Adrenal gland (tissue), 12 donors: ENCODE measurements around the gene PLCB1. TPM values are rescaled to one million over a fixed set of nuclear protein-coding genes. Genes with fewer than 3 reads are reported as not detected.

Source experiments
- DNase-seq, 7 donors: peaks; one replicate each; pipeline ENCODE4 v3.0.0-alpha.2; 2019 to 2020
- H3K27ac ChIP-seq, 5 donors: fragments of 200-600 bp; sonication (generic) in 4 of 5; 1 replicate in 3 of 5; 2 replicates in 2 of 5; pipeline versions ENCODE4 v1.5.1 to v1.8.0; 2016 to 2020; ENCODE audit warnings: mild to moderate bottlenecking in 1 of 5
- H3K27me3 ChIP-seq: fragments of 200-600 bp; 2 replicates; pipeline ENCODE4 v1.8.0; 2021
- H3K36me3 ChIP-seq, 2 donors: fragments of 200-600 bp; replicated peaks in 1 of 2; 1 replicate in 1 of 2; 2 replicates in 1 of 2; pipeline versions ENCODE4 v1.5.1 to v1.8.0; 2018 to 2022
- H3K4me1 ChIP-seq, 2 donors: fragments of 200-600 bp; replicated peaks in 1 of 2; 1 replicate in 1 of 2; 2 replicates in 1 of 2; pipeline versions ENCODE4 v1.5.1 to v1.8.0; 2018 to 2021
- H3K4me3 ChIP-seq, 4 donors: fragments of 200-600 bp; sonication (generic) in 3 of 4; one replicate each; pipeline ENCODE4 v1.5.1; 2016 to 2018
- H3K9me3 ChIP-seq, 3 donors: fragments of 200-600 bp; sonication (generic) in 1 of 3; replicated peaks in 1 of 3; 1 replicate in 2 of 3; 2 replicates in 1 of 3; pipeline versions ENCODE4 v1.5.1 to v1.8.0; 2016 to 2021
- POLR2A ChIP-seq, 2 donors: fragments of 450-650 bp; IDR thresholded peaks; one replicate each; pipeline ENCODE4 v1.6.1; 2017; ENCODE audit warnings: antibody characterized with exemption in 2 of 2, mild to moderate bottlenecking in 2 of 2, moderate library complexity in 1 of 2
- WGBS, 4 donors: extraction: QIAGEN DNeasy Blood & Tissue Kit in 2 of 4; methylation state at CpG; one replicate each; pipeline versions ENCODE4 v1.1.5 to v1.1.7; 2013 to 2017; 5-methylcytosine and 5-hydroxymethylcytosine counted together
- intact Hi-C, 2 donors: fragments of 100-400 bp; cut with DNase I; formaldehyde crosslinking; loops; one replicate each; pipeline versions ENCODE4 v1.14.1 to v1.15.0; 2022 to 2023
- polyA plus RNA-seq, 3 donors: library from polyadenylated mRNA; stranded (reverse); fragments of 200-250 nt in 2 of 3; fragments of 350-450 nt in 1 of 3; fragmentation: Illumina TruSeq in 1 of 3; extraction: RNeasy Lipid Tissue Mini Kit (QIAGEN cat#74804) in 1 of 3; gene quantifications; one replicate each; pipeline ENCODE4 v1.2.3, GENCODE V29; 2013 to 2014
- total RNA-seq, 9 donors: library from RNA; depleted of rRNA in 4 of 9; stranded (reverse); fragments of >200 nt in 4 of 9; fragments of 120-200 nt in 1 of 9; fragmentation: NEBNext Ultra II Directional in 1 of 9; extraction: Animal tissue kit (Norgen Biotek cat#: 25700) in 1 of 9; gene quantifications; one replicate each; pipeline versions ENCODE4 v1.1.0 to v1.2.4, GENCODE V29; 2013 to 2023
- TF ChIP-seq, protein P1 (sequence below), 6 experiments: fragments of 450-650 bp in 4 of 6; fragments of 200-600 bp in 2 of 6; sonication (generic) in 1 of 6; IDR thresholded peaks; 1 replicate in 5 of 6; 2 replicates in 1 of 6; pipeline versions ENCODE4 v1.5.1 to v1.8.0; 2016 to 2021; ENCODE audit warnings: antibody characterized with exemption in 6 of 6, mild to moderate bottlenecking in 2 of 6, moderate library complexity in 1 of 6
- donor health status: healthy with polysubstance abuse.
- donor health status: Bipolar disorder and iron deficiency.
- donor health status: DM: yes; HTN: yes; CAD: no.
- donor health status: DM: no; HTN: no; CAD: no.
- donor health status: DM: no; HTN: no; CAD: no.
- donor health status: DM: yes; HTN: yes; CAD: no.

PLCB1 gene
- total and polyA plus RNA-seq, 12 donors = 7.7 to 56.6 (median 27.9) TPM

DNA sequence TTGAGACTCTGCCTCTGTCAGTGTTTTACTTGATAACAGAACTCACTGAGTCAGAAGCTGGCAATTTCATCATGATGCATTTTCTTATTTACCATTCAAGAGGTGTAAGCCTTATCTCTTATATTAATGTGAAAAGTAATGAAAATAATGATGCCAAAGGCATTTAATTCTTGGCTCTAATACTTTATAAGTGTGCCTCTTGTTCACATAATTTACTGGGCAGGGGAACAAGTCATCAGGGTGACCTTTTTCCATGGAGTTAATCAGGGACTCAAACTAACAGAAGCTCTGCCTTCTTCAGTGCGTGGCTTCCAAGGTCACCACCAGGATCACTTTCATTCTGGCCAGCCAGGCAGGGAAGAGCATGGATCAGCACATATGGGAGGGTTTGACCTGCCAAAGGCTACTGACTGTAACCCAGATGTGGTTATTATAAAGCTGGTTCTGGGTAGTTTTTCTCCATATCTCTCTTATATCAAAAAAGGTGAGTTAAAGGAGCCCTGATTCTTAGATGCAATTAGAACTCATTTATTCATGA is 5.2 kb upstream of the PLCB1 start:
- intact Hi-C loops = no loop called here
- H3K36me3 ChIP-seq = no peaks in the 10 kb centered on the region
- TF ChIP-seq, protein P1, sequence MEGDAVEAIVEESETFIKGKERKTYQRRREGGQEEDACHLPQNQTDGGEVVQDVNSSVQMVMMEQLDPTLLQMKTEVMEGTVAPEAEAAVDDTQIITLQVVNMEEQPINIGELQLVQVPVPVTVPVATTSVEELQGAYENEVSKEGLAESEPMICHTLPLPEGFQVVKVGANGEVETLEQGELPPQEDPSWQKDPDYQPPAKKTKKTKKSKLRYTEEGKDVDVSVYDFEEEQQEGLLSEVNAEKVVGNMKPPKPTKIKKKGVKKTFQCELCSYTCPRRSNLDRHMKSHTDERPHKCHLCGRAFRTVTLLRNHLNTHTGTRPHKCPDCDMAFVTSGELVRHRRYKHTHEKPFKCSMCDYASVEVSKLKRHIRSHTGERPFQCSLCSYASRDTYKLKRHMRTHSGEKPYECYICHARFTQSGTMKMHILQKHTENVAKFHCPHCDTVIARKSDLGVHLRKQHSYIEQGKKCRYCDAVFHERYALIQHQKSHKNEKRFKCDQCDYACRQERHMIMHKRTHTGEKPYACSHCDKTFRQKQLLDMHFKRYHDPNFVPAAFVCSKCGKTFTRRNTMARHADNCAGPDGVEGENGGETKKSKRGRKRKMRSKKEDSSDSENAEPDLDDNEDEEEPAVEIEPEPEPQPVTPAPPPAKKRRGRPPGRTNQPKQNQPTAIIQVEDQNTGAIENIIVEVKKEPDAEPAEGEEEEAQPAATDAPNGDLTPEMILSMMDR (IDR thresholded peaks at IDR 0.05) = peak in 1 of 6 experiments; percentile 5
- no peak for TF ChIP-seq POLR2A (IDR thresholded peaks at IDR 0.05)
- WGBS, 4 donors = 32 to 58% (median 42%) methylated on average over 1 of the region's 1 CpG
- DNase-seq = peak in 5 of 7 donors; percentile 35 to 60 (median 38)
- peaks cover 4 to 12% of the 10 kb centered on the region in 2 donors for H3K4me1 ChIP-seq
- peak overlapping the region in 1 of 5 donors; percentile 17 for H3K27ac ChIP-seq
- H3K9me3 ChIP-seq = no peaks in the 10 kb centered on the region
- H3K27me3 ChIP-seq = no peaks in the 10 kb centered on the region
- H3K4me3 ChIP-seq = no peak overlapping the region

DNA sequence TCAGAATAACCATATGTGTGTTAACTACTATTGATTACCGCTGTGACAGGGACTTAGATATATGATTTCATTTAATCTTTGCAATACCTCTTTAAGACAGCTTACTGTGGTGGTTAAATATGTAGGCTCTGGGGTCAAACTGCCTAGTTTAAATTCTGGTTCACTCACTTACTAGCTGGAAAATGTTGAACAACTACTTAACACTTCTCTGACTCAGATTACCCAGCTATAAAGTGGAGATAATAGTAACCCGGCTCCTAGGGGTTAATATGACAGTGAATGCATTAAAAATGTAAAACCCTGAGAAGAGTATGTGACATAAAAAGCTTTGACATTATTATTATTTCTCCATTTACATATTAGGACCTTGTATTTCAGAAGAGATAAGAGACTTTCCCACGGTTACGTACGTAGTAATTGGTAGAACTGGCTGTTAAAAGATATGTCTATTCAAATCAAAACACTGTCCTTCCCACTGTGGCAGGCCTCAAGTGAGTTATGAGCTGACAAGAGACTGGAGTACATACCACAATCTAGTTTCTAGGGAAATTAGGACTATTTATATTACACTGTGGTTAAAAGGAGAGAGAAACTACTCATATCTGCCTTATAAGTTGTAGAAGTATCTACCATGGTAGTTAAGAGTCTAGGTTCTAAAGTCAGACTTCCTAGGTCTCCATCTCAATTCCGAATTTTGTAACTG is 4.4 kb upstream of the PLCB1 start:
- TF ChIP-seq, protein P1 (IDR thresholded peaks at IDR 0.05) = no peak
- no peak for TF ChIP-seq POLR2A (IDR thresholded peaks at IDR 0.05)
- H3K27ac ChIP-seq = no peak overlapping the region
- H3K4me3 ChIP-seq = no peak overlapping the region
- H3K4me1 ChIP-seq = peaks cover 4 to 12% of the 10 kb centered on the region in 2 donors
- intact Hi-C loops = no loop called here
- DNase-seq = no peak
- H3K36me3 ChIP-seq = no peaks in the 10 kb centered on the region
- WGBS, 4 donors = 78 to 83% (median 80%) methylated on average over 6 of the region's 6 CpGs
- H3K27me3 ChIP-seq = no peaks in the 10 kb centered on the region
- H3K9me3 ChIP-seq = no peaks in the 10 kb centered on the region

DNA sequence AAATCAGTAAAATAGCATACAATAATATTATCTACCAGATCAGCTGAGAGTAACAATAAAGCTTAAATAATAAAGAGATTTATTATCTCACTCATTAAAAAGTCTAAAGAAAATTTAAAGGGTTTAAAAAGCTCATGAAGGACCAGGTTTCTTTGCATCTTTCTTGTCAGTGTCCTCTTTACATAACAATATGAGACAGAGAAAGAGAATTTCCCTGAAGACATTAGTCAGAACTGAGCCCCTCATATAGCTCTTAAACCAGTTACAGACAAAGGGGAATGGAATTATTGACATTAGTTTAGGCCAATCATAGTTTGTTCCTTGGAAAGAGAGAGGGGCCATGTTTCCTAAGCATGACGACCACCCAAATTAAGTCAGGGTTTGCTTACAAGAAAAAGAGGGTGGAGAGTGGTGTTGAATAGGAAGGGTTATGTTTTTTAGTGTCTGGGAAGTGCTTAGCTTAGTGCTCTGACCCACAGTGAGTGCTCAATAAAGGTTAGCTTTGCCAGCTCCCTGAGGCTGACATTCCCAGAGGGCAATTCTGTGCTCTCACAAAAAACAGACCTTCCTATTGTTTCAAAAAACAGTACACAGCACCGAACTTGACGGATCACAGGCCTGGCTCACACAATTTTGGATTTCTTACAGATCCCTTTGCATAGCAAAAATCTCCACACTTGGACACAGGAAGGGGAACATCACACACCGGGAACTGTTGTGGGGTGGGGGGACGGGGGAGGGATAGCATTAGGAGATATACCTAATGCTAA is 3.6 kb upstream of the PLCB1 start:
- 81 to 90% (median 84%) methylated on average over 5 of the region's 5 CpGs for WGBS, 4 donors
- H3K4me1 ChIP-seq = peaks cover 12 to 16% of the 10 kb centered on the region in 2 donors

More for the DNA sequence above, 3.6 kb upstream of the PLCB1 start:
- intact Hi-C loops = no loop called here
- no peak for DNase-seq
- TF ChIP-seq, protein P1 (IDR thresholded peaks at IDR 0.05) = no peak
- TF ChIP-seq POLR2A (IDR thresholded peaks at IDR 0.05) = no peak
- no peaks in the 10 kb centered on the region for H3K36me3 ChIP-seq
- H3K9me3 ChIP-seq = no peaks in the 10 kb centered on the region
- H3K4me3 ChIP-seq = no peak overlapping the region
- no peaks in the 10 kb centered on the region for H3K27me3 ChIP-seq
- no peak overlapping the region for H3K27ac ChIP-seq
